Keratinocyte (primary cell): ENCODE measurements around the gene ANKRD24. TPM values are rescaled to one million over a fixed set of nuclear protein-coding genes. Genes with fewer than 3 reads are reported as not detected.

Experiments used
- DNase-seq: peaks from one replicate; pipeline ENCODE4 v3.0.0-alpha.2; 2011; ENCODE audit warnings: low read depth, missing footprints, low spot score
- FAIRE-seq: peaks from 2 replicates; lab custom pipeline; 2011; peaks lifted over from hg19 to GRCh38; lab: Jason Lieb, UNC
- H2AFZ ChIP-seq: 2 replicates; pipeline ENCODE4 v1.6.0; 2012; ENCODE audit warnings: low read length, control low read depth, inconsistent platforms; ENCODE audit not compliant: control insufficient read depth
- H3K27ac ChIP-seq: 2 replicates; pipeline ENCODE4 v1.5.1; 2011; ENCODE audit warnings: low read length; ENCODE audit not compliant: control insufficient read depth, insufficient read depth
- H3K27me3 ChIP-seq: 3 replicates; pipeline ENCODE4 v1.6.0; 2011; ENCODE audit warnings: low read length; ENCODE audit not compliant: control insufficient read depth, insufficient read depth; ENCODE audit errors: extremely low read depth
- H3K36me3 ChIP-seq, 2 experiments: 2 replicates in 1 of 2; 3 replicates in 1 of 2; pipeline ENCODE4 v1.5.1; 2011; ENCODE audit warnings: low read length in 2 of 2, mild to moderate bottlenecking in 1 of 2; ENCODE audit not compliant: control insufficient read depth in 2 of 2, insufficient read depth in 2 of 2; ENCODE audit errors: extremely low read depth in 1 of 2
- H3K4me1 ChIP-seq: 3 replicates; pipeline ENCODE4 v1.5.1; 2011; ENCODE audit warnings: low read length; ENCODE audit not compliant: control insufficient read depth, insufficient read depth; ENCODE audit errors: extremely low read depth
- H3K4me2 ChIP-seq: 3 replicates; pipeline ENCODE4 v1.6.0; 2011; ENCODE audit warnings: low read depth, low read length; ENCODE audit not compliant: control insufficient read depth, insufficient read depth; ENCODE audit errors: extremely low read depth
- H3K4me3 ChIP-seq, 3 experiments: fragments of 200-600 bp in 1 of 3; sonication (generic) in 1 of 3; 2 replicates in 2 of 3; 3 replicates in 1 of 3; pipeline ENCODE4 v1.5.1; 2011 to 2016; ENCODE audit warnings: low read length in 3 of 3, mild to moderate bottlenecking in 3 of 3, control low read depth in 2 of 3, inconsistent platforms in 1 of 3, low read depth in 1 of 3, mixed read lengths in 1 of 3, mixed run types in 1 of 3, moderate library complexity in 1 of 3; ENCODE audit not compliant: control insufficient read depth in 2 of 3, insufficient read depth in 2 of 3; ENCODE audit errors: extremely low read depth in 1 of 3
- H3K79me2 ChIP-seq: 2 replicates; pipeline ENCODE4 v1.6.0; 2012; ENCODE audit warnings: low read length; ENCODE audit not compliant: control insufficient read depth, insufficient read depth
- H3K9ac ChIP-seq: 3 replicates; pipeline ENCODE4 v1.6.0; 2011; ENCODE audit warnings: low read length; ENCODE audit not compliant: control insufficient read depth, insufficient read depth; ENCODE audit errors: extremely low read depth
- H3K9me1 ChIP-seq: 3 replicates; pipeline ENCODE4 v1.6.0; 2011; ENCODE audit warnings: low read length; ENCODE audit not compliant: control insufficient read depth, insufficient read depth; ENCODE audit errors: extremely low read depth
- H3K9me3 ChIP-seq: 2 replicates; pipeline ENCODE4 v1.5.1; 2012; ENCODE audit warnings: low read depth, low read length; ENCODE audit not compliant: control insufficient read depth
- H4K20me1 ChIP-seq: 3 replicates; pipeline ENCODE4 v1.6.0; 2011; ENCODE audit warnings: low read length; ENCODE audit not compliant: control insufficient read depth, insufficient read depth; ENCODE audit errors: extremely low read depth
- CTCF ChIP-seq, 3 experiments: IDR thresholded peaks in 1 of 3; conservative IDR thresholded peaks in 1 of 3; optimal IDR thresholded peaks in 1 of 3; 2 replicates in 2 of 3; 3 replicates in 1 of 3; pipeline versions ENCODE3 to v1.5.1; 2011; ENCODE audit warnings: low read length in 3 of 3, mild to moderate bottlenecking in 3 of 3, moderate library complexity in 2 of 3, control low read depth in 1 of 3, inconsistent platforms in 1 of 3; ENCODE audit not compliant: insufficient read depth in 2 of 3; ENCODE audit errors: extremely low read depth in 1 of 3
- EZH2 ChIP-seq: IDR thresholded peaks from one replicate; pipeline ENCODE4 v1.6.1; 2012; ENCODE audit warnings: inconsistent platforms, mild to moderate bottlenecking, low read length, moderate library complexity
- dilution Hi-C: fragments of 300-500 bp; cut with MboI; formaldehyde crosslinking; loops from one replicate; pipeline ENCODE4 v1.7.0; 2020; ENCODE audit warnings: low sequenced_read_pairs; ENCODE audit not compliant: extremely low pct_ligation_motif_present
- polyA plus RNA-seq, 5 experiments: library from polyadenylated mRNA; depleted of rRNA in 3 of 5; stranded (reverse) in 3 of 5; stranded (forward) in 1 of 5; unstranded in 1 of 5; fragments of >200 nt; gene quantifications; 1 replicate in 1 of 5; 2 replicates in 3 of 5; 3 replicates in 1 of 5; pipeline versions ENCODE4 v1.2.1 to v1.2.3, GENCODE V29; 2011 to 2012; ENCODE audit warnings: missing spikeins in 2 of 5, low read depth in 1 of 5, low replicate concordance in 1 of 5

The ANKRD24 gene
- polyA plus RNA-seq, 1 donor (not counting 4 experiments of a cell fraction or from before 2014, with no cell fraction given) = 0.07 TPM

GRCh38 chr19:4178990-4179389, 3.5 kb upstream of the ANKRD24 start:
- H3K9ac ChIP-seq = no peak overlapping the region
- H2AFZ ChIP-seq = no peak overlapping the region
- H3K27me3 ChIP-seq = no peaks in the 10 kb centered on the region
- H3K4me1 ChIP-seq = peaks cover 14% of the 10 kb centered on the region
- no peak overlapping the region for H3K4me2 ChIP-seq
- FAIRE-seq (no peak), DNase-seq (no peak)
- peaks cover 15% of the 10 kb centered on the region for H3K79me2 ChIP-seq
- TF ChIP-seq CTCF (optimal IDR thresholded peaks at IDR 0.05 in 1 of 3, IDR thresholded peaks at IDR 0.05 in 1 of 3, conservative IDR thresholded peaks at IDR 0.05 in 1 of 3; ENCODE audit: extremely low read depth in 1 of 3, insufficient read depth in 2 of 3, low read length in 3 of 3) = no peak
- no peak for TF ChIP-seq EZH2
- no peaks in the 10 kb centered on the region for H4K20me1 ChIP-seq
- H3K36me3 ChIP-seq = peaks cover 12 to 17% of the 10 kb centered on the region in 2 experiments
- no peaks in the 10 kb centered on the region for H3K9me3 ChIP-seq
- H3K4me3 ChIP-seq = no peak overlapping the region
- dilution Hi-C loops = no loop called here
- H3K9me1 ChIP-seq = no peaks in the 10 kb centered on the region
- no peak overlapping the region for H3K27ac ChIP-seq

DNA sequence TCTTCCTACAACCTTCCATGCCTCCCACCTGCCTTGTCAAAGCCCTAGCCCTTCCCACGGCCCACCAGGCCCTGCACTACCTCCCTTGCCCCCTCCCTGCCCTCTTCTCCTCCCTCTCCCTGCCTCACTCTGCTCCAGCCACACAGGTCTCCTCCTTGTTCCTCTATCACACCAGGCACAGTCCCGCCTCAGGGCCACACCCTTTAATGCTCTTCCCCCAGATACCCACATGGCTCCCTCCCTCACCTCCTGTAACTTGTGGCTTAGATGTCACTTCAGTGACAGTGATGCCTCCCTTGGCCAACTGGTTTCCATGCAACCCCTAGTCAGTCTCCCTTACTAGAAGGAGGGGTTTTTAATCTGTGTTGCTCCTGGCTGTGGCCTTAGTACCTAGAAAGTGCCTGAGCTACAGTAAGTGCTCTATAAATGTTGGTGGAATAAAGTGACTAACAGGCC, 1.4 kb upstream of the ANKRD24 start:
- peaks cover 12 to 15% of the 10 kb centered on the region in 2 experiments for H3K36me3 ChIP-seq
- no peak overlapping the region for H3K9ac ChIP-seq
- no peaks in the 10 kb centered on the region for H3K9me3 ChIP-seq
- dilution Hi-C loops = no loop called here
- H3K79me2 ChIP-seq = peaks cover 15% of the 10 kb centered on the region
- H4K20me1 ChIP-seq = no peaks in the 10 kb centered on the region
- H3K9me1 ChIP-seq = no peaks in the 10 kb centered on the region
- no peak overlapping the region for H2AFZ ChIP-seq
- peaks cover 14% of the 10 kb centered on the region for H3K4me1 ChIP-seq
- H3K27ac ChIP-seq = no peak overlapping the region
- FAIRE-seq (no peak), DNase-seq (no peak)
- no peaks in the 10 kb centered on the region for H3K27me3 ChIP-seq
- H3K4me2 ChIP-seq = peak overlapping the region; percentile 89
- peak overlapping the region in 2 of 3 experiments; percentile 95 to 96 for H3K4me3 ChIP-seq
- no peak for TF ChIP-seq CTCF (optimal IDR thresholded peaks at IDR 0.05 in 1 of 3, IDR thresholded peaks at IDR 0.05 in 1 of 3, conservative IDR thresholded peaks at IDR 0.05 in 1 of 3; ENCODE audit: extremely low read depth in 1 of 3, insufficient read depth in 2 of 3, low read length in 3 of 3)
- no peak for TF ChIP-seq EZH2
